ENCODE data around the gene LENG9. TPM values are rescaled to one million over a fixed set of nuclear protein-coding genes. Genes with fewer than 3 reads are reported as not detected.
A peak's percentile ranks its signal among the peaks of the same experiment; 100 is the strongest.

The LENG9 gene
- total and polyA plus RNA-seq, 2 of the 13 experiments (the other 11 are each of a cell fraction or from before 2014, with no cell fraction given), result 0.75 to 2.9 TPM

- TF ChIP-seq NR2F1 (CRISPR knock-in tag; IDR thresholded peaks at IDR 0.05) (no peak), ZNF557 (CRISPR knock-in tag; IDR thresholded peaks at IDR 0.05) (no peak), ZBTB49 (CRISPR knock-in tag; IDR thresholded peaks at IDR 0.05; ENCODE audit: borderline replicate concordance) (no peak), CHD4 (IDR thresholded peaks at IDR 0.05; ENCODE audit: borderline replicate concordance, low read length) (no peak), KDM3A (CRISPR knock-in tag; IDR thresholded peaks at IDR 0.05; ENCODE audit: low read depth) (no peak), SALL2 (CRISPR knock-in tag; IDR thresholded peaks at IDR 0.05) (no peak), ZSCAN12 (CRISPR knock-in tag; IDR thresholded peaks at IDR 0.05) (no peak), FIP1L1 (IDR thresholded peaks at IDR 0.05; ENCODE audit: borderline replicate concordance, insufficient read depth, low read depth, low read length) (no peak), MYNN (CRISPR knock-in tag; IDR thresholded peaks at IDR 0.05; ENCODE audit: low read depth) (no peak), PAF1 (CRISPR knock-in tag; IDR thresholded peaks at IDR 0.05) (no peak), SP5 (CRISPR knock-in tag; IDR thresholded peaks at IDR 0.05; ENCODE audit: borderline replicate concordance, low read depth) (peak; percentile 42; the same call in 1 of the 2 replicates), DMAP1 (CRISPR knock-in tag; IDR thresholded peaks at IDR 0.05) (no peak), ZBED4 (CRISPR knock-in tag; IDR thresholded peaks at IDR 0.05; ENCODE audit: borderline replicate concordance) (no peak), MAFK (conservative IDR thresholded peaks at IDR 0.05 in 1 of 2, IDR thresholded peaks at IDR 0.05 in 1 of 2; ENCODE audit: low read length in 2 of 2) (no peak), MAFG (CRISPR knock-in tag; IDR thresholded peaks at IDR 0.05) (no peak), FOSL1 (CRISPR knock-in tag; IDR thresholded peaks at IDR 0.05; ENCODE audit: borderline replicate concordance) (no peak), JDP2 (CRISPR knock-in tag; IDR thresholded peaks at IDR 0.05; ENCODE audit: borderline replicate concordance) (no peak), EZH2 (conservative IDR thresholded peaks at IDR 0.05; ENCODE audit: low read depth, low read length) (no peak), PCBP2 (optimal IDR thresholded peaks at IDR 0.05; ENCODE audit: low read depth, low read length, poor library complexity, severe bottlenecking) (no peak), ISX (CRISPR knock-in tag; conservative IDR thresholded peaks at IDR 0.05) (no peak; the same call in 1 of the 2 replicates), HOXA3 (CRISPR knock-in tag; IDR thresholded peaks at IDR 0.05) (no peak)
- TF ChIP-seq, protein P1, sequence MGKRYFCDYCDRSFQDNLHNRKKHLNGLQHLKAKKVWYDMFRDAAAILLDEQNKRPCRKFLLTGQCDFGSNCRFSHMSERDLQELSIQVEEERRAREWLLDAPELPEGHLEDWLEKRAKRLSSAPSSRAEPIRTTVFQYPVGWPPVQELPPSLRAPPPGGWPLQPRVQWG (CRISPR knock-in tag; IDR thresholded peaks at IDR 0.05; ENCODE audit: borderline replicate concordance, low read depth), result no peak
- TF ChIP-seq, protein P2, sequence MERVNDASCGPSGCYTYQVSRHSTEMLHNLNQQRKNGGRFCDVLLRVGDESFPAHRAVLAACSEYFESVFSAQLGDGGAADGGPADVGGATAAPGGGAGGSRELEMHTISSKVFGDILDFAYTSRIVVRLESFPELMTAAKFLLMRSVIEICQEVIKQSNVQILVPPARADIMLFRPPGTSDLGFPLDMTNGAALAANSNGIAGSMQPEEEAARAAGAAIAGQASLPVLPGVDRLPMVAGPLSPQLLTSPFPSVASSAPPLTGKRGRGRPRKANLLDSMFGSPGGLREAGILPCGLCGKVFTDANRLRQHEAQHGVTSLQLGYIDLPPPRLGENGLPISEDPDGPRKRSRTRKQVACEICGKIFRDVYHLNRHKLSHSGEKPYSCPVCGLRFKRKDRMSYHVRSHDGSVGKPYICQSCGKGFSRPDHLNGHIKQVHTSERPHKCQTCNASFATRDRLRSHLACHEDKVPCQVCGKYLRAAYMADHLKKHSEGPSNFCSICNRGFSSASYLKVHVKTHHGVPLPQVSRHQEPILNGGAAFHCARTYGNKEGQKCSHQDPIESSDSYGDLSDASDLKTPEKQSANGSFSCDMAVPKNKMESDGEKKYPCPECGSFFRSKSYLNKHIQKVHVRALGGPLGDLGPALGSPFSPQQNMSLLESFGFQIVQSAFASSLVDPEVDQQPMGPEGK (CRISPR knock-in tag; IDR thresholded peaks at IDR 0.05), result peak; percentile 45; the same call in 1 of the 2 replicates
Measured at GRCh38 chr19:54463531-54464043, at the start of gene LENG9 (continued).

All from HepG2 (cell line).